NK-92 (cell line): ENCODE results near the gene TRIM63.

Experiments used
- DNase-seq: peaks from one replicate; lab custom pipeline; 2025; ENCODE audit not compliant: unreplicated experiment; lab: John Stamatoyannopoulos, UW

Gene TRIM63

GRCh38 chr1:26089125-26089524, 21.7 kb upstream of the TRIM63 start:
- no peak for DNase-seq

DNA sequence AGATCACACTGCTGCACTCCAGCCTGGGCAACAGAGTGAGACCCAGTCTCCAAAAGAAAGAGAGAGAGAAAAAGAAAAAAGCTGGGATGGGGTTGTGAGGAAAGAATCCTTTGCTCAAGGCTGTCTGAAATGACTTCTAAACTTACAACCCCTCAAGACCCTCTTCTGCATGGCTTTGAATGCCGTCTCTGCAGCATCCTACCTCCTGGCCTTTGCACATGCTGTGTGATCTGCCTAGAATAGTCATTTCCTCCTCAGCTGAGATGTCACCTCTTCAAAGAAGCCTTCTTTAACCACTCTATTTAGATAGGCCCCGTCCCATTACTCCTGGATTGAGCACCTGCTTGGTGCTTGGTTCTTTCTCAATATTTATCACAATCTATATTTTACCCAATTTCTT, 17.4 kb upstream of the TRIM63 start:
- no peak for DNase-seq

DNA sequence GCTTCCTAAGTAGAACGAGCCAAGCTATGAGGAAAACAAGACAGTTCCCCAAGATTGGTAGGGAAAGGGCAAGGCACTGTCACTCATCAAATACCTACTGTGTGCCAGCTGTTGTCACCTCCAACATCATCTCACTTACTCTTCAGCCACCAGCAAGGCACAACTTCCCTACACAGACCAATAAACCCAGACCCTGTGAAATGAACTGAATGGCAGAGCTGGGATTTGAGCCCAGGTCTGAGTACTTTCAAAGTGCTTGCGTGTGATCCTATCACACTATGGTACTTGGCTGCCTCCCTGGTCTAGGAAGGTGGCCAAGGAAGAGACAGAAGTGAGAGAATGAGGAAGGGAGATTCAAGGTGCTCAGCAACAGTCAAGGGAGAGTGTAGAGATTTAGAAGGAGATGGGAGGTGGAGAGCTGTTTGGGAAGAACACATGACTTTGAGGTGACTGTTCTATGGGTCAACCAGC, 16.7 kb upstream of the TRIM63 start:
- DNase-seq = no peak

DNA sequence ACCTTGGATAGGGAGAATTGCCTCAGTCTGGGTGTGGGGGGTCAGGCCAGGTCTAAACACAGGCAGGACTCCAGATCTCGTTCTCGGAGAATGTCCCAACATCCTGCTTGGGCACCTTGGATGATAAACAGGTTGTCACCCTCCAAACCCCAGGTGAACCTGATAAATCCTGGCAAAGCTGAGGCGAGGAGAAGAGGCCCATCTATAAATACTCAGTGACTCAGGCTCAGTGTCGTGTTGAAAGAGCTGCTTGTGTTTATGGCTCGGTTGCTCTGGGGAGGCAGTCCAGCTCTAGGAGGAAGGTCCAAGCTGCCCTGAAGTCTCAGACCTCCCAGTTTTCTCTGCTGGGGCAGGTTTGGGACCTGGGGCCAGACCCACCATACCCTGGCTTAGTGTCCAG, 15.8 kb upstream of the TRIM63 start:
- no peak for DNase-seq

GRCh38 chr1:26082020-26082350, 14.6 kb upstream of the TRIM63 start:
- DNase-seq = no peak

- DNase-seq = no peak
Observed at GRCh38 chr1:26081267-26082019, 14.0 kb upstream of the TRIM63 start.

- DNase-seq = no peak
Observed at GRCh38 chr1:26079960-26080814, 12.8 kb upstream of the TRIM63 start.

DNA sequence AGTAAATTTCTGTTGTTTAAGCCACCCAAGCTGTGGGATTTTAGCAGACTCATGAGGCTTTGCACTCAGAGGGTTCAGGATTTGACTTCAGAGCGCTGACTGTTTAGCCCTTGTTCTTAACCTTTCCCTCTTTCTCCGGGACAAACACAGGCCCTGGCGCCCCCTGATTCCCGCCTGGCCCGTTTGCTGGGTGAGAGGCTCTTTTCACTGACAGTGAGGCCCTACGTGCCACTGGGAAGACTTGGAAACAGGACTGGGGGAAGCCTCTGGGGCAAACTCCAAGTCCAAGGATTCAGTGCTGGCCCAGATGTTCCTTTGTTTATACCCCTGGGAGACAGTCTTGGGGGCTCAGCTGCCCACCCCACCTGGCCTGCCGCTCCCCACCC, 11.7 kb upstream of the TRIM63 start:
- no peak for DNase-seq

GRCh38 chr1:26078286-26079177, 11.1 kb upstream of the TRIM63 start:
- no peak for DNase-seq

DNA sequence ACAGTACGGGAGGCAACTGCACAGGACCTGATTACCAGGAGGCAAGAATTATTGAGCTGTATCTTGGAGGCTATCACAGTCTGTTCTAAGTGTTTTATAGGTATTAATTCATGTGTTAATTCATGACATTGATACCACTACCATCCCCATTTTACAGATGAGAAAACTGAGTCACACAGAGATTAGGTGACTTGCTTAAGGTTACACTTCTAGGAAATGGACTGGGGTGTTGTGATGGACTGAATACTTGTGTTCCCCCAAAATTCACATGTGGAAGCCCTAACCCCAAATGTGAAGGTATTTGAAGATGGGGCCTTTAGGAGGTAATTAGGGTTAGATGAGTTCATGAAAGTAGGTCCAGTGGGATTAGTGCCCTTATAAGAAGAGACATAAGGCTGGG, 10.1 kb upstream of the TRIM63 start:
- DNase-seq = no peak

GRCh38 chr1:26075421-26076144, 8.2 kb upstream of the TRIM63 start:
- DNase-seq = no peak

- DNase-seq = no peak
Observed at GRCh38 chr1:26072305-26072704, 4.9 kb upstream of the TRIM63 start.

DNA sequence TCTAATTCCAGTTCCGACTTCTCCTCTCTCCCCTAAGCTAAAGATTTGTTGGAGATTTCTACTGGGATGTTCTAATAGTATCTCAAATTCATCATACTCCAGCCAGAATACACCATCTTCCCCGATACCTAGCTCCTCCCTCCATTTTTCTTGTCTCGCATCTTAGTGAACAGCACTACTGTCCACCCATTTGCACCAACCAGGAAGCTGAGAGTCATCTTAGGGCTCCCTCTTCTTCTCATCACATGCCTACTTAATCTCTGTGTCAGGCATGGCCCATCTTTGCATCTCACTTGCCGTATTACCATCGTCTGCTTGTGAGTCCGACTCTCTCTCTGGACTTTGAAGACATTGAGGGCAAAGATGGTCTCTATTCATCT, 3.5 kb upstream of the TRIM63 start:
- DNase-seq = no peak

GRCh38 chr1:26070296-26070962, 3.0 kb upstream of the TRIM63 start:
- DNase-seq = no peak

- no peak for DNase-seq
Observed at GRCh38 chr1:26069941-26070295, 2.5 kb upstream of the TRIM63 start.

GRCh38 chr1:26066857-26067256, 573 bp downstream of the TRIM63 start:
- no peak for DNase-seq

DNA sequence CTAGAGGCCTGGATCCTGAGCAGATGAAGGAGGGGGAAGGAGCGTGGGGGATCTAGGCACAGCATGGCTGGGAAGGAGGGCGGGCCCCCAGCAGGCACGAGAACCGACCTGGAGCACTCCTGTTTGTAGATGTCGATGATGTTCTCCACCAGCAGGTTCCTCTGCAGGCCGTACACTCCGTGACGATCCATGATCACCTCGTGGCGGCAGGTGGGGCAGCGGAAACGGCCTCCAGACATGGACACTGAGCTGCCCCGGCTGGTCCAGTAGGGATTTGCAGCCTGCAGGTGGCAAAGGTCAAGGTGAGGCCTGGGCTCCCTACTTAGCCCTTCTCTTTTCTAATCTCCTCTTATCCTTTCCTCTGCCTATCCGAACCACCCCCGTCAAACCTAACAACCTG, 1.3 kb downstream of the TRIM63 start:
- no peak for DNase-seq

DNA sequence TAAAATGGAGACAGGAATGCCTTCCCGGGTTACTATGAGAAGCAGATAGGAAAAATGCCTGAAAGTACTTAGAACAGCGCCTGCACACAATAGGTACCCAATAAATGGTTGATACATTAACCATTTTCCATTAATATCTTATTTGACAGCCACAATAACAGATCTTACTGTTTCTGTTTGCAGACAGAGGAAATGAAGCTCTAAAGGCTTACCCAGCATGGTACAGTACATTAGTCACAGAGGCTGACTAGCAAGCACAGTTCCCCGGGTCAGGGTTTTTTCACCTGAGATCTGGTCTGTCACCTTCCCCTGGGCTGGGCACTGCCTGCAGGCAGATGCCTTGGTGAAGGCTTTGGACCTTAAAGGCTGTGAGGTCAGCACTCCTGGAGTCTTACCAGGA, 2.9 kb downstream of the TRIM63 start:
- no peak for DNase-seq

- DNase-seq = no peak
Observed at GRCh38 chr1:26060832-26061574, 6.4 kb downstream of the TRIM63 start.

DNA sequence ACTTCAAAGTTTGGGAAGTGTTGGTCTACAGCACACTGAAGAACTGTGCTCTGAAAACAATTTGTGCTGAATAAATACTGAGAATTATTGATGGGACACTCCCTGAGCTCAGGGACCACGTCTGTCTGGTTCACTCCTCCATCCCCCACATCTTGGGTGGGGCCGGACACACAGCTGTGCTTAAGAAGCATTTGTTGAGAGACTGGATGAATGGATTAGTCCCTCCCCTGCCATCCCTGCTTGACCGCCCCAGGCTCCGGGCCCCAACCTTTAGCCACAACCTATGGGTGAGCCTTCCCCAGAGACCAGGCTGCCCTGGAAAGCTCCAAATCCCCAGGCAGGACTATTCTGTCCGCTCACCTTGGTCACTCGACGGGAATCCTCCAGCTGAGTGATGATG, 7.5 kb downstream of the TRIM63 start:
- DNase-seq = no peak
